K562 (cell line): ENCODE results near the gene IP6K3. TPM values are rescaled to one million over a fixed set of nuclear protein-coding genes. Genes with fewer than 3 reads are reported as not detected.

Experiments
- ATAC-seq: fragments of 200-7000 bp; cut with Tn5 transposase; 3 replicates; pipeline ENCODE4 v1.9.1; 2020; ENCODE audit warnings: moderate library complexity
- BruUV-seq: library from RNA; stranded (reverse); fragments of 400-500 nt; replicated peaks from 2 replicates; lab custom pipeline; 2021; lab: Mats Ljungman, UMichigan
- CTCF ChIA-PET: fragments of 300-600 bp; formaldehyde crosslinking; extraction: SDS; loops from one replicate; lab custom pipeline; 2021; ENCODE audit warnings: low intra/inter-chr PET ratio; lab: Yijun Ruan, JAX
- POLR2A ChIA-PET: fragments of 300-600, 350-650 bp; sonication (Branson Sonifier 250); formaldehyde crosslinking; extraction: SDS; loops from one replicate; lab custom pipeline; 2021; ENCODE audit warnings: antibody characterized with exemption, inconsistent platforms; lab: Yijun Ruan, JAX
- DNase-seq, 4 experiments: peaks; one replicate each; pipeline versions ENCODE4 v3.0.0 to v3.0.0-alpha.2; 2011 to 2018; ENCODE audit warnings: low spot score in 3 of 4, mixed read lengths in 3 of 4; ENCODE audit errors: extremely low read depth in 1 of 4
- FAIRE-seq: peaks from 2 replicates; lab custom pipeline; 2011; peaks lifted over from hg19 to GRCh38; lab: Jason Lieb, UNC
- H2AFZ ChIP-seq: 2 replicates; pipeline ENCODE4 v1.6.0; 2011; ENCODE audit warnings: low read depth, low read length, control low read depth, inconsistent platforms
- H3K27ac ChIP-seq: fragments of 200-600 bp; 3 replicates; pipeline ENCODE4 v1.8.0; 2011; ENCODE audit warnings: low read depth, mild to moderate bottlenecking, control low read depth, inconsistent platforms, low read length, moderate library complexity, mixed read lengths; ENCODE audit errors: extremely low read depth
- H3K27me3 ChIP-seq, 2 experiments: fragments of 300-600 bp in 1 of 2; 2 replicates in 1 of 2; 3 replicates in 1 of 2; pipeline versions ENCODE4 v1.6.0 to v1.8.0; 2011; ENCODE audit warnings: inconsistent platforms in 2 of 2, low read length in 2 of 2, mild to moderate bottlenecking in 1 of 2, mixed read lengths in 1 of 2, moderate library complexity in 1 of 2; ENCODE audit not compliant: control insufficient read depth in 2 of 2, insufficient read depth in 2 of 2
- H3K36me3 ChIP-seq: fragments of 300-600 bp; 3 replicates; pipeline ENCODE4 v1.8.0; 2011; ENCODE audit warnings: mild to moderate bottlenecking, low read length, inconsistent platforms; ENCODE audit not compliant: control insufficient read depth, insufficient read depth
- H3K4me1 ChIP-seq, 2 experiments: fragments of 200-600 bp in 1 of 2; replicated peaks in 1 of 2; 2 replicates in 1 of 2; 3 replicates in 1 of 2; pipeline versions ENCODE4 v1.5.1 to v1.8.0; 2011; ENCODE audit warnings: inconsistent platforms in 2 of 2, low read length in 2 of 2, mild to moderate bottlenecking in 1 of 2, mixed read lengths in 1 of 2, moderate library complexity in 1 of 2; ENCODE audit not compliant: control insufficient read depth in 2 of 2, insufficient read depth in 2 of 2
- H3K4me2 ChIP-seq: 2 replicates; pipeline ENCODE4 v1.6.1; 2011; ENCODE audit warnings: low read length, control low read depth, inconsistent platforms, mixed read lengths; ENCODE audit not compliant: insufficient read depth
- H3K4me3 ChIP-seq: fragments of 200-600 bp; sonication (generic), shearing (Covaris generic); 2 replicates; pipeline ENCODE4 v1.5.1; 2016; ENCODE audit warnings: control low read depth, inconsistent platforms
- H3K79me2 ChIP-seq: fragments of 200-600 bp; 3 replicates; pipeline ENCODE4 v1.8.0; 2011; ENCODE audit warnings: low read length, inconsistent platforms; ENCODE audit not compliant: control insufficient read depth, insufficient read depth
- H3K9ac ChIP-seq, 2 experiments: 2 replicates each; pipeline versions ENCODE4 v1.6.0 to v1.6.1; 2011; ENCODE audit warnings: low read depth in 2 of 2, low read length in 2 of 2, control low read depth in 1 of 2, inconsistent platforms in 1 of 2, mild to moderate bottlenecking in 1 of 2, mixed read lengths in 1 of 2; ENCODE audit not compliant: insufficient read depth in 1 of 2
- H3K9me1 ChIP-seq: one replicate; pipeline ENCODE4 v1.6.0; 2011; ENCODE audit warnings: inconsistent platforms, mild to moderate bottlenecking, low read length, moderate library complexity; ENCODE audit not compliant: control insufficient read depth, insufficient read depth
- H3K9me3 ChIP-seq: replicated peaks from 2 replicates; pipeline ENCODE4 v1.5.1; 2011; ENCODE audit warnings: low read depth, low read length, inconsistent platforms; ENCODE audit not compliant: control insufficient read depth, insufficient read depth
- H4K20me1 ChIP-seq: replicated peaks from 2 replicates; pipeline ENCODE4 v1.6.1; 2011; ENCODE audit warnings: low read length, inconsistent platforms, mixed read lengths; ENCODE audit not compliant: control insufficient read depth, insufficient read depth
- CSDE1 ChIP-seq, 2 experiments: fragments of 450-650 bp; IDR thresholded peaks; 2 replicates each; pipeline ENCODE4 v1.6.1; 2016; ENCODE audit warnings: mild to moderate bottlenecking in 1 of 2
- KAT7 ChIP-seq: sonication (generic); formaldehyde crosslinking; IDR thresholded peaks from 2 replicates; pipeline ENCODE4 v1.8.0; 2022; ENCODE audit warnings: missing genetic modification reagents, mild to moderate bottlenecking, borderline replicate concordance
- KDM2B ChIP-seq: fragments of 250-450 bp; sonication (Bioruptor Pico); IDR thresholded peaks from 2 replicates; pipeline ENCODE4 v1.8.0; 2021; ENCODE audit warnings: mild to moderate bottlenecking, moderate library complexity
- MGA ChIP-seq: fragments of 450-650 bp; IDR thresholded peaks from 2 replicates; pipeline ENCODE4 v1.6.1; 2016; ENCODE audit warnings: mild to moderate bottlenecking, moderate library complexity
- SAFB ChIP-seq: fragments of 200-400 bp; formaldehyde crosslinking; IDR thresholded peaks from 2 replicates; pipeline ENCODE4 v1.6.1; 2017; ENCODE audit warnings: low read depth, low read length, borderline replicate concordance
- SMAD3 ChIP-seq: fragments of 450-650 bp; formaldehyde crosslinking; conservative IDR thresholded peaks from 2 replicates; pipeline ENCODE4 v1.4.0; 2020; ENCODE audit warnings: mild to moderate bottlenecking
- ZSCAN32 ChIP-seq: fragments of 450-650 bp; formaldehyde crosslinking; IDR thresholded peaks from 2 replicates; pipeline ENCODE4 v1.4.0; 2020; ENCODE audit warnings: mild to moderate bottlenecking, moderate library complexity
- WGBS: fragments of 100-300 bp; shearing (Covaris generic); methylation state at CpG from one replicate; pipeline ENCODE4 v1.1.6; 2016; ENCODE audit warnings: low coverage, mixed read lengths; ENCODE audit not compliant: insufficient coverage; ENCODE audit errors: missing lambda C conversion rate; 5-methylcytosine and 5-hydroxymethylcytosine counted together
- in situ Hi-C: fragments of 300-500 bp; cut with MboI; formaldehyde crosslinking; loops from 4 replicates; pipeline ENCODE4 v1.15.0; 2018; ENCODE audit warnings: inconsistent platforms, mixed read lengths
- intact Hi-C: fragments of 100-400 bp; cut with micrococcal nuclease; formaldehyde crosslinking; loops from 2 replicates; pipeline ENCODE4 v1.14.2; 2022
- polyA plus RNA-seq, 8 experiments: library from polyadenylated mRNA; depleted of rRNA in 4 of 8; stranded (reverse) in 5 of 8; unstranded in 3 of 8; fragments of >200 nt; fragmentation: Nextera tagmentation in 2 of 8; fragmentation: Illumina TruSeq in 1 of 8; extraction: Ambion mirVana in 2 of 8; extraction: Trizol in 1 of 8; gene quantifications; 2 replicates each; pipeline versions ENCODE4 v1.2.1 to v1.2.3, GENCODE V29; 2011 to 2014; ENCODE audit warnings: inconsistent platforms in 1 of 8, missing spikeins in 1 of 8
- total RNA-seq, 7 experiments: library from RNA; depleted of rRNA in 6 of 7; stranded (reverse); fragments of >200 nt in 6 of 7; fragmentation: Illumina TruSeq in 2 of 7; extraction: Trizol in 2 of 7; gene quantifications; 2 replicates each; pipeline versions ENCODE4 v1.2.1 to v1.2.3, GENCODE V29; 2011 to 2021; ENCODE audit warnings: low replicate concordance in 1 of 7
- TF ChIP-seq, protein P1 (sequence below): fragments of 250-450 bp; sonication (Bioruptor Pico); IDR thresholded peaks from 2 replicates; pipeline ENCODE4 v1.5.0; 2021

Gene IP6K3
- total and polyA plus RNA-seq, 9 of the 15 experiments (the other 6 are each of a cell fraction or from before 2014, with no cell fraction given) = not detected

DNA sequence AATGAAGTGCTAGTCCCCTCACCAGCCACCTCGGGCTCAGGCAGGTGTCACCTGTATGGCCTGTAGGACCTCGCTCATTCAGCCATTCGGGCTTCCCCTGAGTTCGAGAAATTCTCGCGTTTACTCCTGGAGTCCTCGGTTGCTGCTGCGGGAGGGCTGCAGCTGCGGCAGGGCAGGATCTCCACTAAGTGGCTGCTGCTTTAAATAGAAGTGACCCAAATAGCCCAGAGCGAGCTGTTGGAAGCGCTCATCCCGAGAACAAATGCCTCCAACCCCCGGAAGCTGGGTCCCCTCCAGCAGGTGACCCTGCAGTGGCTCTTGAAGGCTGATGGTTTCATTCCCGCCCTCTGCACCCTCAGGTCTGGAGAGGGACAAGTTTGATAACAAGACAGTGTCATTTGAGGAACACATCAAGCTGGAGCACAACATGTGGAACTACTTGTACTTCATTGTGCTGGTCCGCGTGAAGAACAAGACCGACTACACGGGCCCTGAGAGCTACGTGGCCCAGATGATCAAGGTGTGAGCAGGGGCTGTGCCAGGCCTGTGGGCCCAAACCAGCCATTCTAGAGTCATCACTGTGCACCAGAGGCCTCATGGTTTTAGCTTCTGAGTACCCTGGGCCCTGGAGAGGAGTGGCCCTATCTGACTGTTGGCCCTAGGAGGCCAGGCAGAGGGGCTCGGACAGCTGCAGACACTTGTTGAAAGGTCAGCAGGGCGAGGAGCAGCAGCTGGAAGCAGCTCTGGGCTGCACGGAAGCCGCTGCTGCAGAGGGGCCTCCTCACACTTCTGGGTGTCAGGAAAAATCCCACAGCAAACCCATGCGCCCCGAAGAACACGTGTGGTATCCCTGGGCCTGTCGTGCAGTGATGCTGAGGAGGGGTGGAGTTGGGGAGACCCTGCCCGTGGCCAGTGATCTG lies 53.3 kb downstream of the IP6K3 start (continued):
- TF ChIP-seq SAFB = no peak
- TF ChIP-seq KAT7 (CRISPR knock-in tag) = no peak
- TF ChIP-seq CSDE1 (IDR thresholded peaks at IDR 0.05) = no peak
- no peak for TF ChIP-seq ZSCAN32 (CRISPR knock-in tag)

GRCh38 chr6:33692760-33693158 lies 53.9 kb downstream of the IP6K3 start:
- H3K9ac ChIP-seq = no peak overlapping the region
- 95% methylated on average over 10 of the region's 10 CpGs for WGBS
- H3K4me1 ChIP-seq = peaks cover 5 to 30% of the 10 kb centered on the region in 2 experiments; a peak in 4 of 5 replicates
- POLR2A ChIA-PET = interaction anchor here (0.8 kb wide), 1 partner anchor 41 kb away, joined by 3 read pairs; no protein-coding TSS in a partner anchor
- no peaks in the 10 kb centered on the region for H3K9me1 ChIP-seq
- intact Hi-C loops = no loop called here
- H4K20me1 ChIP-seq = peaks cover 9% of the 10 kb centered on the region; the same call in 1 of the 2 replicates
- H2AFZ ChIP-seq = no peak overlapping the region
- H3K9me3 ChIP-seq = no peaks in the 10 kb centered on the region
- DNase-seq (no peak), FAIRE-seq (no peak), ATAC-seq (no peak)
- H3K4me2 ChIP-seq = no peak overlapping the region
- in situ Hi-C loops = no loop called here
- no peaks in the 10 kb centered on the region for H3K27me3 ChIP-seq
- H3K27ac ChIP-seq = no peak overlapping the region
- no peaks in the 10 kb centered on the region for H3K79me2 ChIP-seq
- H3K4me3 ChIP-seq = no peak overlapping the region
- CTCF ChIA-PET = no interaction called here
- BruUV-seq = no TSS peak
- H3K36me3 ChIP-seq = peaks cover 99% of the 10 kb centered on the region
- TF ChIP-seq MGA (no peak), SMAD3 (no peak), KDM2B (CRISPR knock-in tag) (no peak)
- TF ChIP-seq, protein P1, sequence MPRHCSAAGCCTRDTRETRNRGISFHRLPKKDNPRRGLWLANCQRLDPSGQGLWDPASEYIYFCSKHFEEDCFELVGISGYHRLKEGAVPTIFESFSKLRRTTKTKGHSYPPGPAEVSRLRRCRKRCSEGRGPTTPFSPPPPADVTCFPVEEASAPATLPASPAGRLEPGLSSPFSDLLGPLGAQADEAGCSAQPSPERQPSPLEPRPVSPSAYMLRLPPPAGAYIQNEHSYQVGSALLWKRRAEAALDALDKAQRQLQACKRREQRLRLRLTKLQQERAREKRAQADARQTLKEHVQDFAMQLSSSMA (CRISPR knock-in tag) = no peak
